Metanephros (tissue), 1 donor: ENCODE measurements around the gene HIP1R. TPM values are rescaled to one million over a fixed set of nuclear protein-coding genes. Genes with fewer than 3 reads are reported as not detected.

Experiments used
- total RNA-seq: library from RNA; depleted of rRNA; stranded (reverse); fragments of >200 nt; gene quantifications from one replicate; pipeline ENCODE4 v1.2.3, GENCODE V29; 2014

Gene HIP1R
- total RNA-seq = 109 TPM

GRCh38 chr12:122834921-122835749 lies at the start of gene HIP1R:
Gene HIP1R, plus strand, starts transcription at chr12:122835457. Its CDS starts 94 bp downstream, at chr12:122835551.

GRCh38 chr12:122895704-122896636 lies 60.7 kb downstream of the HIP1R start, which contains the start of gene VPS37B:
Gene VPS37B, minus strand, starts transcription at chr12:122896124. Its CDS starts 62 bp downstream, at chr12:122896062.

Other genes with a start within 250 kb of the HIP1R start
- 2.1 TPM for gene HCAR2, start 132.1 kb upstream of the HIP1R start, total RNA-seq
- 2.3 TPM for gene HCAR3, start 118.6 kb upstream of the HIP1R start, total RNA-seq
- 3.7 TPM for gene HCAR1, start 104.6 kb upstream of the HIP1R start, total RNA-seq
- 42.7 TPM for gene DENR, start 82.6 kb upstream of the HIP1R start, total RNA-seq
- 0.41 TPM for gene CCDC62, start 60.9 kb upstream of the HIP1R start, total RNA-seq
- gene VPS37B, start 60.7 kb downstream of the HIP1R start, total RNA-seq = 23.8 TPM
- 10.9 TPM for gene ABCB9, start 131.0 kb downstream of the HIP1R start, total RNA-seq
- 14.2 TPM for gene OGFOD2, start 139.8 kb downstream of the HIP1R start, total RNA-seq
- 101 TPM for gene ARL6IP4, start 145.2 kb downstream of the HIP1R start, total RNA-seq